ENCODE measurements around the gene EFCAB5. TPM values are rescaled to one million over a fixed set of nuclear protein-coding genes. Genes with fewer than 3 reads are reported as not detected.
"Not testable (repeated sequence)": the region's sequence is repeated elsewhere in the genome, so short reads cannot be mapped to it uniquely, and the experiment has no call there.

Gene EFCAB5
- total and polyA plus RNA-seq, 10 of the 15 experiments (the other 5 are each of a cell fraction or from before 2014, with no cell fraction given) = 0.39 to 2.6 (median 1.0) TPM

- TF ChIP-seq CEBPZ (IDR thresholded peaks at IDR 0.05; ENCODE audit: low read depth, low read length) = no peak
- no peak for TF ChIP-seq BCL11A (IDR thresholded peaks at IDR 0.05; ENCODE audit: low read depth, low read length)
- no peak for TF ChIP-seq MYB (IDR thresholded peaks at IDR 0.05; ENCODE audit: borderline replicate concordance, low read depth, low read length)
- TF ChIP-seq NR2F1 (conservative IDR thresholded peaks at IDR 0.05) = no peak
Measured at GRCh38 chr17:29933379-29933778, 8.1 kb upstream of the EFCAB5 start (continued).

GRCh38 chr17:29935909-29936308 lies 5.5 kb upstream of the EFCAB5 start:
- H3K4me1 ChIP-seq (ENCODE audit: control insufficient read depth, insufficient read depth, low read length); H2AFZ ChIP-seq (ENCODE audit: control insufficient read depth, low read depth, low read length); in situ Hi-C loops (cut with MboI); H3K27me3 ChIP-seq (replicated peaks in 1 of 2; ENCODE audit: control insufficient read depth in 2 of 2, insufficient read depth in 2 of 2, low read length in 1 of 2); H3K9me3 ChIP-seq (replicated peaks; ENCODE audit: control insufficient read depth, insufficient read depth, low read length); ATAC-seq; H3K36me3 ChIP-seq (ENCODE audit: control insufficient read depth in 2 of 2, insufficient read depth in 2 of 2, low read length in 1 of 2); DNase-seq (ENCODE audit: low read depth, low spot score); H3K79me2 ChIP-seq (ENCODE audit: control insufficient read depth, insufficient read depth, low read length); FAIRE-seq; POLR2A ChIA-PET; H3K4me3 ChIP-seq; H3K9ac ChIP-seq (ENCODE audit: control insufficient read depth, insufficient read depth, low read length); H3K27ac ChIP-seq (ENCODE audit: control insufficient read depth, insufficient read depth); H4K20me1 ChIP-seq (ENCODE audit: control insufficient read depth, insufficient read depth); BruUV-seq (replicated peaks); H3K4me2 ChIP-seq (ENCODE audit: control insufficient read depth, insufficient read depth): not testable (repeated sequence)
- SMC1A ChIA-PET (ENCODE audit: uncharacterized antibody, unreplicated experiment) = interaction anchor here (0.6 to 4.8 kb wide), 4 partner anchors 86 to 296 kb away, joined by 3 to 36 read pairs (median 5); no protein-coding TSS in a partner anchor
- WGBS (ENCODE audit: insufficient coverage, insufficient replicate concordance, low lambda C conversion rate, missing lambda C conversion rate) = 93% methylated on average over 2 of the region's 3 CpGs
- CTCF ChIA-PET = interaction anchor here (0.8 to 9.0 kb wide), 3 partner anchors 85 to 157 kb away, joined by 3 to 454 read pairs (median 9); no protein-coding TSS in a partner anchor
- RAD21 ChIA-PET (ENCODE audit: unreplicated experiment) = interaction anchor here (0.6 to 1.4 kb wide), 2 partner anchors 68 to 86 kb away, joined by 3 to 5 read pairs; no protein-coding TSS in a partner anchor
- intact Hi-C loops (cut with micrococcal nuclease; ENCODE audit: unreplicated experiment) = loop anchor here (10.0 kb wide), 1 partner anchor 321 kb away; no protein-coding TSS in a partner anchor

All from GM12878 (cell line).